Neuronal stem cell (in vitro differentiated cells): ENCODE measurements around the gene C20orf144.
A peak's percentile ranks its signal among the peaks of the same experiment; 100 is the strongest.

ENCODE experiments used
- DNase-seq: peaks from one replicate; pipeline ENCODE4 v3.0.0-alpha.2; 2013; ENCODE audit warnings: low spot score
- H2AFZ ChIP-seq: one replicate; pipeline ENCODE4 v1.6.1; 2013; ENCODE audit warnings: mild to moderate bottlenecking, low read length, inconsistent platforms
- H2AK5ac ChIP-seq: 2 replicates; pipeline ENCODE4 v1.6.1; 2013; ENCODE audit warnings: low read depth, mild to moderate bottlenecking, inconsistent platforms, low read length, moderate library complexity, mixed read lengths
- H2BK120ac ChIP-seq: 2 replicates; pipeline ENCODE4 v1.6.1; 2013; ENCODE audit warnings: low read depth, mild to moderate bottlenecking, inconsistent platforms, low read length, moderate library complexity, mixed read lengths
- H2BK12ac ChIP-seq: one replicate; pipeline ENCODE4 v1.6.1; 2013; ENCODE audit warnings: low read length, inconsistent platforms
- H2BK15ac ChIP-seq: 2 replicates; pipeline ENCODE4 v1.6.1; 2013; ENCODE audit warnings: mild to moderate bottlenecking, low read length, inconsistent platforms, mixed read lengths
- H2BK5ac ChIP-seq: one replicate; pipeline ENCODE4 v1.6.1; 2013; ENCODE audit warnings: inconsistent platforms, mild to moderate bottlenecking, low read length, moderate library complexity
- H3K14ac ChIP-seq: one replicate; pipeline ENCODE4 v1.6.1; 2013; ENCODE audit warnings: low read length, inconsistent platforms
- H3K18ac ChIP-seq: 2 replicates; pipeline ENCODE4 v1.6.1; 2013; ENCODE audit warnings: low read length, inconsistent platforms
- H3K23ac ChIP-seq: 2 replicates; pipeline ENCODE4 v1.6.1; 2013; ENCODE audit warnings: low read depth, mild to moderate bottlenecking, mixed read lengths, low read length, inconsistent platforms; ENCODE audit not compliant: poor library complexity
- H3K27ac ChIP-seq: replicated peaks from 3 replicates; pipeline ENCODE4 v1.5.1; 2013; ENCODE audit warnings: low read length, inconsistent platforms
- H3K27me3 ChIP-seq, 3 experiments: 2 replicates each; pipeline ENCODE4 v1.6.1; 2013; ENCODE audit warnings: low read length in 3 of 3, mild to moderate bottlenecking in 2 of 3, inconsistent platforms in 1 of 3, low read depth in 1 of 3, mixed read lengths in 1 of 3, moderate library complexity in 1 of 3; ENCODE audit not compliant: control insufficient read depth in 3 of 3, insufficient read depth in 3 of 3
- H3K36me3 ChIP-seq, 2 donors: replicated peaks in 1 of 2; 2 replicates each; pipeline ENCODE4 v1.6.1; 2013; ENCODE audit warnings: low read length in 2 of 2; ENCODE audit not compliant: control insufficient read depth in 2 of 2, insufficient read depth in 2 of 2
- H3K4ac ChIP-seq: 2 replicates; pipeline ENCODE4 v1.6.1; 2013; ENCODE audit warnings: inconsistent platforms, mild to moderate bottlenecking, low read length, moderate library complexity
- H3K4me1 ChIP-seq, 2 donors: 1 replicate in 1 of 2; 2 replicates in 1 of 2; pipeline ENCODE4 v1.6.1; 2013; ENCODE audit warnings: low read length in 2 of 2, low read depth in 1 of 2; ENCODE audit not compliant: control insufficient read depth in 2 of 2, insufficient read depth in 1 of 2
- H3K4me2 ChIP-seq: one replicate; pipeline ENCODE4 v1.6.1; 2013; ENCODE audit warnings: mild to moderate bottlenecking, low read length, inconsistent platforms; ENCODE audit not compliant: insufficient read depth, poor library complexity, severe bottlenecking
- H3K4me3 ChIP-seq, 2 donors: 2 replicates each; pipeline ENCODE4 v1.5.1; 2013; ENCODE audit warnings: low read length in 2 of 2, mild to moderate bottlenecking in 2 of 2, inconsistent platforms in 1 of 2, moderate library complexity in 1 of 2
- H3K79me1 ChIP-seq: one replicate; pipeline ENCODE4 v1.6.1; 2013; ENCODE audit warnings: low read depth, mild to moderate bottlenecking, inconsistent platforms, low read length, moderate library complexity
- H3K9ac ChIP-seq: one replicate; pipeline ENCODE4 v1.6.1; 2013; ENCODE audit warnings: mild to moderate bottlenecking, low read depth, low read length, inconsistent platforms; ENCODE audit not compliant: poor library complexity
- H3K9me3 ChIP-seq, 2 donors: replicated peaks in 1 of 2; 2 replicates each; pipeline versions ENCODE3 to v1.6.1; 2013; ENCODE audit warnings: low read length in 2 of 2, mild to moderate bottlenecking in 2 of 2, inconsistent platforms in 1 of 2, low read depth in 1 of 2, mixed read lengths in 1 of 2, moderate library complexity in 1 of 2; ENCODE audit not compliant: control insufficient read depth in 2 of 2, insufficient read depth in 1 of 2
- H4K8ac ChIP-seq: one replicate; pipeline ENCODE4 v1.6.1; 2013; ENCODE audit warnings: low read depth, mild to moderate bottlenecking, inconsistent platforms, low read length, moderate library complexity
- H4K91ac ChIP-seq: one replicate; pipeline ENCODE4 v1.6.1; 2013; ENCODE audit warnings: low read length, low read depth, mild to moderate bottlenecking, inconsistent platforms; ENCODE audit not compliant: poor library complexity
- WGBS, 2 donors: extraction: QIAGEN DNeasy Blood & Tissue Kit; methylation state at CpG; one replicate each; pipeline ENCODE4 v1.1.7; 2013; ENCODE audit warnings: missing lambda C conversion rate in 2 of 2, mixed read lengths in 1 of 2; ENCODE audit not compliant: insufficient read length in 2 of 2, insufficient replicate concordance in 1 of 2; ENCODE audit errors: extremely low coverage in 2 of 2; 5-methylcytosine and 5-hydroxymethylcytosine counted together

The C20orf144 gene

DNA sequence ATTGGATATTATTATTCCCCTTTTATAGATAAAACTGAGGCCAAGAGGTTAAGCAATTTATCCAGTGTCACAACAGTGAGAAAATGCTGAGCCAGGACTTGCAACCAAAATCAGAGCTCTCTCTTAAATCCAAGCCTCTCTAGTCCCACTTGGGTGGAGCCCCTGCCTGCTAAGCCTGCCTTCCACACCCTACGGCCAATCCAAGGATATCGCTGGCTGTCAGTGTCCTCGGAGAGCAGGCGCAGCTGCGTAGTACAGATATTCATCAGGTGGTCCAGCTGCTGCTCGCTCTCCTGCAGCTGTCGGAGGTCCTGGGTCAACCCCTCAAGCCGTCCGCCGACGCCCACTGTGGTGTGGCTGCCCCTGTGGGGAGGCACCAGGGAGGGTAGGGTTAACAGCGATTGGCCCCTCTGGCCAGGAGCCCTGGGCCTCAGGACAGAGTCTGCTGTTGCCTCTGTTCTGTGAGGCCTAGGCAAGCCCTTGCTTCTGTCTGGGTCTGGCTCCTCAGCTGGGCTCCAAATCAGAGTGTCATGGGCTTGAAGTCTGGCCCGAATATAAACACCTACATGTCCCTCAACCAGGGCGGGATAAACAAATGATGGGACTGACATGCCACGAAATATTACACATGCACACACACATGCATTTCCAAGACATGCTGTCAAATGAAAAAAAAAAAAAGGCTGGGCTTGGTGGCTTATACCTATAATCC is 16.0 kb downstream of the C20orf144 start:
- Histone ChIP-seq H4K91ac (no peak overlapping the region), H3K27ac (no peak overlapping the region), H2BK5ac (no peak overlapping the region), H2BK15ac (no peak overlapping the region), H3K9ac (no peak overlapping the region), H3K14ac (no peak overlapping the region), H3K27me3 (no peaks in the 10 kb centered on the region), H2AFZ (no peak overlapping the region), H3K4me1 (peaks cover 18 to 22% of the 10 kb centered on the region in 2 donors), H3K36me3 (peaks cover 38 to 71% of the 10 kb centered on the region in 2 donors), H3K4me3 (no peak overlapping the region), H2AK5ac (no peak overlapping the region), H3K9me3 (peaks cover 0 to 7% of the 10 kb centered on the region in 2 donors), H3K79me1 (peaks cover 8% of the 10 kb centered on the region), H4K8ac (no peak overlapping the region), H2BK12ac (no peak overlapping the region), H3K23ac (peak overlapping the region; percentile 34), H3K18ac (no peak overlapping the region), H3K4me2 (no peak overlapping the region), H2BK120ac (no peak overlapping the region), H3K4ac (no peak overlapping the region)
- WGBS, 2 donors = no CpG with 5 or more reads among the region's 15 CpGs
- DNase-seq = no peak

DNA sequence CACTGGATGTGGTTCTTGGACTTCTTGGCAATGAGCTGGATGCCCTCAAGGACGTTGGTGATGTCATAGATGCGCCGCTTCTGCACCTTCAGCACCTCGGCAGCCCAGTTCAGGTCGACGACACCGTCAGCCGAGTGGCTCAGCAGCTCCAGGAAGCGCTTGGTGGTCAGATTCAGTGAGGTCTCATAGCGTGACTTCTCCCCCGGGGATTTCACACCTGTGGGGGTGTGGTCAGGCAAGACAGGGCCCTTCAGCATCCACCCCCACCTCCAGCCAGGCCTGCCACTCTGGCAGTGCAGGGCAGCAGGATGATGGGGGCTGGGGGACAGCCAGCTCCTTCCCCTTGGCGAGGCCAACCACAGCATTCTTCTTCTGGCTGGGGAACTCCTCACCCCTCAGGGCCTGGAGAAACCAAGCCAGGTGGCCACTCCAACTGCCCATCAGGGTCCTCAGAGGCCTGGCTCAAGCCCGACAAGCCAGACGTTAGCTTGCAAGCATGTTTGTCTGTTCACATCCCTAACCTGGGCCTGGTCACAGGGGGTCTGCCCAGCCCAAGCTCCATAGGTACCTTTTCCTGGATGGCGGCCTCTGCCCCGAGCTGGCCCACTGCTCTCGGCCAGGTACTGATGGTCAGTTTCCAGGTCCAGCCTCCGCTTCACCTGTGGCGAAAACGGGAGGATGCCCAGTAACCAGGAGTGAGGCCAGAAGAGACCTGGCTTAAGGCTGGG is 17.8 kb downstream of the C20orf144 start:
- Histone ChIP-seq H3K36me3 (peaks cover 38 to 79% of the 10 kb centered on the region in 2 donors), H3K9me3 (peaks cover 0 to 7% of the 10 kb centered on the region in 2 donors), H3K14ac (no peak overlapping the region), H3K79me1 (peaks cover 8% of the 10 kb centered on the region), H3K4ac (no peak overlapping the region), H3K27me3 (no peaks in the 10 kb centered on the region), H3K18ac (no peak overlapping the region), H2BK12ac (no peak overlapping the region), H2AK5ac (no peak overlapping the region), H3K23ac (peak overlapping the region; percentile 22), H3K9ac (no peak overlapping the region), H2BK15ac (no peak overlapping the region), H3K4me1 (peaks cover 13 to 20% of the 10 kb centered on the region in 2 donors), H2BK120ac (peak overlapping the region; percentile 64), H3K4me3 (peak overlapping the region in 1 of 2 donors; percentile 51), H2AFZ (no peak overlapping the region), H2BK5ac (no peak overlapping the region), H3K4me2 (no peak overlapping the region), H4K91ac (no peak overlapping the region), H3K27ac (no peak overlapping the region), H4K8ac (no peak overlapping the region)
- no CpG with 5 or more reads among the region's 20 CpGs for WGBS, 2 donors
- no peak for DNase-seq

DNA sequence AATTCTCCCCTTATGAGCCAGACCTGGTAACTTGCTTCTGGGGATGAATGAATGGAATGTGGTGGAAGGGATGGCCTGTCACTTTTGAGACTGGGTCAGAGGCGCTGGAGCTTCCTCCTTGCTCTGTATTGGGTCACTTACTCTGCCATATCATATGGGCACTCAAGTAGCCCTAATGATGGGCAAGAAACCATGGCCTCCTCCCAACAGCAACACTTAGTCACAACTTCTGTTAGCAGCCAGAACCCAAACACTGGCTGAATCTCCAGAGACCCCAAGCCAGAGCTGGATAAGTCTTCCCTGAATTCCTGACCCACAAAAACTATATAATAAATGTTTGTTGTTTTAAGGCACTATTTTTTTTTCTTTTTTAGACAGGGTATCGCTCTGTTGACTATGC is 18.6 kb downstream of the C20orf144 start:
- Histone ChIP-seq H3K23ac (no peak overlapping the region), H2AK5ac (no peak overlapping the region), H3K36me3 (peaks cover 37 to 79% of the 10 kb centered on the region in 2 donors), H2BK5ac (no peak overlapping the region), H3K79me1 (peaks cover 8% of the 10 kb centered on the region), H3K4me1 (peaks cover 10 to 14% of the 10 kb centered on the region in 2 donors), H3K4me2 (no peak overlapping the region), H2BK12ac (no peak overlapping the region), H4K91ac (no peak overlapping the region), H2BK15ac (no peak overlapping the region), H3K9ac (no peak overlapping the region), H3K4me3 (no peak overlapping the region), H3K27me3 (no peaks in the 10 kb centered on the region), H3K14ac (no peak overlapping the region), H3K18ac (no peak overlapping the region), H3K27ac (no peak overlapping the region), H2AFZ (no peak overlapping the region), H4K8ac (no peak overlapping the region), H2BK120ac (no peak overlapping the region), H3K9me3 (peaks cover 0 to 7% of the 10 kb centered on the region in 2 donors), H3K4ac (no peak overlapping the region)
- no CpG with 5 or more reads among the region's 2 CpGs for WGBS, 2 donors
- no peak for DNase-seq

DNA sequence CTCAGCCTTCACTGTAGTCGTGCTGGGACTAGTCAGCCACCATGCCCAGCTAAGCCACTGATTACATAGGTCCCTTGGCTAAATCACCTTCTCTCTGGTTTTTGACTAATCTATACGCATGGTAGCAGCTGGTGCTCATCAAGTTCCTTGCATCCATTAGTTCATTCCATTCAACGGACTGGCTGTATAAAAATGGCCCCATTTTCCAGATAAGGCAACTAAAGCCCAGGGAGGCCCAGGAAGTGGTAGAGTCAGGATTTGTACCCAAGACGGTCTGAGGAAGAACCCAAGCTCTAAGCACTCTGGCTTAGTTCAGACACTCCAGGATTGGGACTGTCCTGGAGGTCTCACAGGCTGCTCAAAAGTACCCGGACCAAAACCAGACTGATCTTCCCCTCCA is 19.2 kb downstream of the C20orf144 start:
- Histone ChIP-seq H4K91ac (no peak overlapping the region), H3K27ac (no peak overlapping the region), H2AFZ (no peak overlapping the region), H2BK12ac (no peak overlapping the region), H2BK5ac (no peak overlapping the region), H3K4ac (no peak overlapping the region), H4K8ac (no peak overlapping the region), H3K27me3 (no peaks in the 10 kb centered on the region), H3K36me3 (peaks cover 34 to 74% of the 10 kb centered on the region in 2 donors), H3K4me3 (no peak overlapping the region), H2BK15ac (no peak overlapping the region), H2AK5ac (no peak overlapping the region), H3K18ac (no peak overlapping the region), H3K4me1 (peaks cover 9 to 10% of the 10 kb centered on the region in 2 donors), H3K14ac (no peak overlapping the region), H3K9me3 (peaks cover 0 to 5% of the 10 kb centered on the region in 2 donors), H3K9ac (peak overlapping the region; percentile 78), H3K79me1 (peaks cover 8% of the 10 kb centered on the region), H3K4me2 (no peak overlapping the region), H3K23ac (no peak overlapping the region), H2BK120ac (no peak overlapping the region)
- WGBS, 2 donors = no CpG with 5 or more reads among the region's 5 CpGs
- no peak for DNase-seq
